H9 (cell line): ENCODE data around the gene SH3BP5L. TPM values are rescaled to one million over a fixed set of nuclear protein-coding genes. Genes with fewer than 3 reads are reported as not detected.

Experiments
- DNase-seq: peaks from one replicate; pipeline ENCODE4 v3.0.0-alpha.2; 2017
- H2AFZ ChIP-seq: one replicate; pipeline ENCODE4 v1.6.1; 2013; ENCODE audit warnings: mild to moderate bottlenecking, low read length, control low read depth, moderate library complexity
- H2AK5ac ChIP-seq: 2 replicates; pipeline ENCODE4 v1.6.1; 2013; ENCODE audit warnings: low read length, control low read depth, mixed read lengths; ENCODE audit not compliant: insufficient read length
- H2BK120ac ChIP-seq: one replicate; pipeline ENCODE4 v1.6.1; 2013; ENCODE audit warnings: low read depth, mild to moderate bottlenecking, low read length, control low read depth, inconsistent platforms; ENCODE audit not compliant: poor library complexity, severe bottlenecking
- H2BK12ac ChIP-seq: 2 replicates; pipeline ENCODE4 v1.6.1; 2013; ENCODE audit warnings: low read length, control low read depth, mixed read lengths, low read depth; ENCODE audit not compliant: insufficient read length
- H2BK15ac ChIP-seq: 2 replicates; pipeline ENCODE4 v1.6.1; 2013; ENCODE audit warnings: low read depth, low read length, control low read depth
- H2BK20ac ChIP-seq: one replicate; pipeline ENCODE4 v1.6.1; 2013; ENCODE audit warnings: low read depth, mild to moderate bottlenecking, low read length, control low read depth, inconsistent platforms; ENCODE audit not compliant: poor library complexity, severe bottlenecking
- H2BK5ac ChIP-seq: 2 replicates; pipeline ENCODE4 v1.6.1; 2013; ENCODE audit warnings: low read length, control low read depth, mixed read lengths; ENCODE audit not compliant: insufficient read length
- H3K14ac ChIP-seq: 2 replicates; pipeline ENCODE4 v1.6.1; 2013; ENCODE audit warnings: low read length, control low read depth; ENCODE audit not compliant: insufficient read depth
- H3K18ac ChIP-seq: 2 replicates; pipeline ENCODE4 v1.6.1; 2013; ENCODE audit warnings: low read depth, mild to moderate bottlenecking, mixed read lengths, low read length, control low read depth; ENCODE audit not compliant: insufficient read length
- H3K23ac ChIP-seq: 2 replicates; pipeline ENCODE4 v1.6.1; 2013; ENCODE audit warnings: low read length, control low read depth, mixed read lengths, low read depth; ENCODE audit not compliant: insufficient read length
- H3K23me2 ChIP-seq: 2 replicates; pipeline ENCODE4 v1.6.1; 2013; ENCODE audit warnings: low read depth, mild to moderate bottlenecking, mixed read lengths, low read length, control low read depth; ENCODE audit not compliant: insufficient read length, poor library complexity, severe bottlenecking
- H3K27ac ChIP-seq: 2 replicates; pipeline ENCODE4 v1.5.1; 2013; ENCODE audit warnings: low read length, control low read depth, mixed read lengths, low read depth; ENCODE audit not compliant: insufficient read length
- H3K27me3 ChIP-seq: 2 replicates; pipeline ENCODE4 v1.6.1; 2013; ENCODE audit warnings: low read length, control low read depth, inconsistent platforms; ENCODE audit not compliant: insufficient read depth
- H3K4ac ChIP-seq: 2 replicates; pipeline ENCODE4 v1.6.1; 2013; ENCODE audit warnings: low read depth, mild to moderate bottlenecking, control low read depth, inconsistent platforms, low read length, moderate library complexity
- H3K4me1 ChIP-seq: 2 replicates; pipeline ENCODE4 v1.6.1; 2013; ENCODE audit warnings: low read length, control low read depth, inconsistent platforms; ENCODE audit not compliant: insufficient read depth
- H3K4me2 ChIP-seq: 2 replicates; pipeline ENCODE4 v1.6.1; 2013; ENCODE audit warnings: low read length, control low read depth, mixed read lengths; ENCODE audit not compliant: insufficient read length, insufficient read depth
- H3K56ac ChIP-seq: 2 replicates; pipeline ENCODE4 v1.6.1; 2013; ENCODE audit warnings: low read depth, mild to moderate bottlenecking, mixed read lengths, low read length, control low read depth; ENCODE audit not compliant: insufficient read length
- H3K79me1 ChIP-seq: 2 replicates; pipeline ENCODE4 v1.6.1; 2013; ENCODE audit warnings: low read depth, mild to moderate bottlenecking, moderate library complexity, low read length, control low read depth, inconsistent platforms; ENCODE audit not compliant: insufficient read depth, poor library complexity, severe bottlenecking
- H3K79me2 ChIP-seq: 2 replicates; pipeline ENCODE4 v1.6.1; 2013; ENCODE audit warnings: low read length, control low read depth, inconsistent platforms; ENCODE audit not compliant: insufficient read depth
- H3K9ac ChIP-seq: 2 replicates; pipeline ENCODE4 v1.6.1; 2013; ENCODE audit warnings: low read length, control low read depth, mixed read lengths; ENCODE audit not compliant: insufficient read length; ENCODE audit errors: extremely low read depth
- H3K9me3 ChIP-seq: one replicate; pipeline ENCODE4 v1.6.1; 2013; ENCODE audit warnings: low read depth, low read length, inconsistent platforms; ENCODE audit not compliant: control insufficient read depth
- H3T11ph ChIP-seq: one replicate; pipeline ENCODE4 v1.6.1; 2013; ENCODE audit warnings: mild to moderate bottlenecking, low read length, control low read depth, inconsistent platforms
- H4K20me1 ChIP-seq: one replicate; pipeline ENCODE4 v1.6.1; 2013; ENCODE audit not compliant: control insufficient read depth, insufficient read length, insufficient read depth
- H4K5ac ChIP-seq: 2 replicates; pipeline ENCODE4 v1.6.1; 2013; ENCODE audit warnings: low read depth, mild to moderate bottlenecking, mixed read lengths, low read length, control low read depth; ENCODE audit not compliant: insufficient read length
- H4K8ac ChIP-seq: replicated peaks from 2 replicates; pipeline ENCODE4 v1.6.1; 2013; ENCODE audit warnings: low read length, control low read depth, mixed read lengths, low read depth; ENCODE audit not compliant: insufficient read length
- H4K91ac ChIP-seq: 2 replicates; pipeline ENCODE4 v1.6.1; 2013; ENCODE audit warnings: low read depth, mild to moderate bottlenecking, moderate library complexity, mixed read lengths, low read length, control low read depth; ENCODE audit not compliant: insufficient read length
- H3K27ac Mint-ChIP-seq, 3 experiments: 2 replicates in 2 of 3; 3 replicates in 1 of 3; pipeline ENCODE4 v1.8.0; 2020 to 2021; ENCODE audit warnings: mixed read lengths in 3 of 3, mild to moderate bottlenecking in 1 of 3, moderate library complexity in 1 of 3
- H3K27me3 Mint-ChIP-seq: 2 replicates; pipeline ENCODE4 v1.8.0; 2021; ENCODE audit warnings: low read depth, mild to moderate bottlenecking, moderate library complexity, mixed read lengths
- H3K36me3 Mint-ChIP-seq, 3 experiments: 2 replicates in 2 of 3; 3 replicates in 1 of 3; pipeline ENCODE4 v1.8.0; 2020 to 2021; ENCODE audit warnings: low read depth in 3 of 3, mixed read lengths in 3 of 3; ENCODE audit not compliant: insufficient read depth in 1 of 3
- H3K4me1 Mint-ChIP-seq, 2 experiments: 2 replicates each; pipeline ENCODE4 v1.8.0; 2020; ENCODE audit warnings: mixed read lengths in 2 of 2
- H3K4me3 Mint-ChIP-seq, 2 experiments: 2 replicates in 1 of 2; 3 replicates in 1 of 2; pipeline ENCODE4 v1.8.0; 2020 to 2021; ENCODE audit warnings: mild to moderate bottlenecking in 2 of 2, mixed read lengths in 2 of 2, moderate library complexity in 1 of 2
- H3K9me3 Mint-ChIP-seq, 2 experiments: 2 replicates in 1 of 2; 3 replicates in 1 of 2; pipeline ENCODE4 v1.8.0; 2020; ENCODE audit warnings: mild to moderate bottlenecking in 2 of 2, mixed read lengths in 2 of 2, moderate library complexity in 1 of 2
- CTCF ChIP-seq: fragments of 200-600 bp; sonication (generic); conservative IDR thresholded peaks from 3 replicates; pipeline ENCODE4 v1.8.0; 2021; ENCODE audit warnings: antibody characterized with exemption, mild to moderate bottlenecking
- WGBS: extraction: QIAGEN DNeasy Blood & Tissue Kit; methylation state at CpG from one replicate; pipeline ENCODE4 v1.1.7; 2013; ENCODE audit warnings: missing lambda C conversion rate, low lambda C conversion rate, mixed read lengths; ENCODE audit not compliant: insufficient read length; ENCODE audit errors: extremely low coverage; 5-methylcytosine and 5-hydroxymethylcytosine counted together
- total RNA-seq: library from RNA; stranded (reverse); gene quantifications from 2 replicates; pipeline ENCODE4 v1.2.1, GENCODE V29; 2021

The SH3BP5L gene
- total RNA-seq, 1 experiment from 2014 or later = 27.6 TPM

GRCh38 chr1:248857749-248858095 is 32.0 kb upstream of the SH3BP5L start:
- Histone ChIP-seq H3T11ph (no peak overlapping the region), H3K23ac (no peak overlapping the region), H2BK20ac (no peak overlapping the region), H2AK5ac (no peak overlapping the region), H3K9me3 (no peaks in the 10 kb centered on the region), H3K9ac (peak overlapping the region; percentile 53), H2BK120ac (no peak overlapping the region), H3K4ac (no peak overlapping the region), H3K18ac (peak overlapping the region; percentile 46), H3K56ac (no peak overlapping the region), H4K5ac (no peak overlapping the region), H3K4me1 (no peaks in the 10 kb centered on the region), H4K91ac (no peak overlapping the region), H2BK5ac (no peak overlapping the region), H3K27ac (no peak overlapping the region), H2BK15ac (no peak overlapping the region), H3K79me1 (no peaks in the 10 kb centered on the region), H2BK12ac (no peak overlapping the region), H2AFZ (no peak overlapping the region), H3K14ac (peak overlapping the region; percentile 13), H3K27me3 (no peaks in the 10 kb centered on the region; the same call in 1 of the 2 replicates), H3K4me2 (peak overlapping the region; percentile 55), H3K23me2 (peaks cover 17% of the 10 kb centered on the region), H4K20me1 (no peaks in the 10 kb centered on the region), H4K8ac (no peak overlapping the region), H3K79me2 (no peaks in the 10 kb centered on the region)
- H3K27ac Mint-ChIP-seq = peak overlapping the region in 1 of 3 experiments; percentile 98; a peak in 3 of 7 replicates
- peaks cover 0 to 2% of the 10 kb centered on the region in 2 experiments; a peak in 2 of 5 replicates for H3K9me3 Mint-ChIP-seq
- peaks cover 15 to 18% of the 10 kb centered on the region in 2 experiments for H3K4me1 Mint-ChIP-seq
- no CpG with 5 or more reads among the region's 4 CpGs for WGBS
- H3K36me3 Mint-ChIP-seq = peaks cover 0 to 30% (median 26%) of the 10 kb centered on the region in 3 experiments; a peak in 5 of 7 replicates
- TF ChIP-seq CTCF = no peak
- H3K27me3 Mint-ChIP-seq = peaks cover 28% of the 10 kb centered on the region
- H3K4me3 Mint-ChIP-seq = peak overlapping the region; percentile 87 to 92
- DNase-seq = no peak
